IMR-90 (cell line): ENCODE results near the gene SPATC1L.

Source experiments
- BHLHE40 ChIP-seq: fragments of 150-350 bp; IDR thresholded peaks from 2 replicates; pipeline ENCODE4 v1.6.1; 2016; ENCODE audit warnings: mild to moderate bottlenecking, low read depth, low read length
- CEBPB ChIP-seq: IDR thresholded peaks from 2 replicates; pipeline ENCODE4 v1.6.1; 2012; ENCODE audit warnings: low read depth, low read length, improper control_type of control experiment
- ELK1 ChIP-seq: fragments of 150-350 bp; IDR thresholded peaks from 2 replicates; pipeline ENCODE4 v1.6.1; 2016; ENCODE audit warnings: low read depth, mild to moderate bottlenecking, low read length, moderate library complexity, borderline replicate concordance
- MAFK ChIP-seq: IDR thresholded peaks from 2 replicates; pipeline ENCODE4 v1.6.1; 2012; ENCODE audit warnings: low read depth, low read length, improper control_type of control experiment
- MAZ ChIP-seq: IDR thresholded peaks from 2 replicates; pipeline ENCODE4 v1.6.1; 2012; ENCODE audit warnings: low read depth, mild to moderate bottlenecking, low read length, improper control_type of control experiment, moderate library complexity, borderline replicate concordance
- MXI1 ChIP-seq: IDR thresholded peaks from 2 replicates; pipeline ENCODE4 v1.6.1; 2012; ENCODE audit warnings: low read depth, mild to moderate bottlenecking, low read length, moderate library complexity, borderline replicate concordance
- POLR2A ChIP-seq: IDR thresholded peaks from 2 replicates; pipeline ENCODE4 v1.6.1; 2012; ENCODE audit warnings: mild to moderate bottlenecking, low read depth, low read length
- RAD21 ChIP-seq: IDR thresholded peaks from 2 replicates; pipeline ENCODE4 v1.6.1; 2012; ENCODE audit warnings: low read length, improper control_type of control experiment
- RCOR1 ChIP-seq: IDR thresholded peaks from 2 replicates; pipeline ENCODE4 v1.6.1; 2012; ENCODE audit warnings: mild to moderate bottlenecking, low read length, improper control_type of control experiment; ENCODE audit not compliant: insufficient replicate concordance
- RFX5 ChIP-seq: IDR thresholded peaks from 2 replicates; pipeline ENCODE4 v1.8.0; 2012; ENCODE audit warnings: low read depth, mild to moderate bottlenecking, low read length, moderate library complexity
- SMC3 ChIP-seq: fragments of 150-350 bp; IDR thresholded peaks from 2 replicates; pipeline ENCODE4 v1.6.1; 2016; ENCODE audit warnings: low read depth, mild to moderate bottlenecking, antibody characterized with exemption, low read length, moderate library complexity
- USF2 ChIP-seq: fragments of 150-350 bp; IDR thresholded peaks from 2 replicates; pipeline ENCODE4 v1.6.1; 2017; ENCODE audit warnings: mild to moderate bottlenecking, antibody characterized with exemption, low read length, low read depth
- TF ChIP-seq, protein P1 (sequence below): conservative IDR thresholded peaks from 2 replicates; pipeline ENCODE4 v1.5.1; 2012; ENCODE audit warnings: mild to moderate bottlenecking, low read depth, low read length, improper control_type of control experiment

- TF ChIP-seq SMC3 (no peak), RAD21 (no peak), MAFK (no peak), POLR2A (no peak), MAZ (no peak), MXI1 (no peak), CEBPB (no peak), RCOR1 (no peak), RFX5 (no peak), BHLHE40 (no peak), ELK1 (no peak), USF2 (no peak)
- TF ChIP-seq, protein P1, sequence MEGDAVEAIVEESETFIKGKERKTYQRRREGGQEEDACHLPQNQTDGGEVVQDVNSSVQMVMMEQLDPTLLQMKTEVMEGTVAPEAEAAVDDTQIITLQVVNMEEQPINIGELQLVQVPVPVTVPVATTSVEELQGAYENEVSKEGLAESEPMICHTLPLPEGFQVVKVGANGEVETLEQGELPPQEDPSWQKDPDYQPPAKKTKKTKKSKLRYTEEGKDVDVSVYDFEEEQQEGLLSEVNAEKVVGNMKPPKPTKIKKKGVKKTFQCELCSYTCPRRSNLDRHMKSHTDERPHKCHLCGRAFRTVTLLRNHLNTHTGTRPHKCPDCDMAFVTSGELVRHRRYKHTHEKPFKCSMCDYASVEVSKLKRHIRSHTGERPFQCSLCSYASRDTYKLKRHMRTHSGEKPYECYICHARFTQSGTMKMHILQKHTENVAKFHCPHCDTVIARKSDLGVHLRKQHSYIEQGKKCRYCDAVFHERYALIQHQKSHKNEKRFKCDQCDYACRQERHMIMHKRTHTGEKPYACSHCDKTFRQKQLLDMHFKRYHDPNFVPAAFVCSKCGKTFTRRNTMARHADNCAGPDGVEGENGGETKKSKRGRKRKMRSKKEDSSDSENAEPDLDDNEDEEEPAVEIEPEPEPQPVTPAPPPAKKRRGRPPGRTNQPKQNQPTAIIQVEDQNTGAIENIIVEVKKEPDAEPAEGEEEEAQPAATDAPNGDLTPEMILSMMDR, result no peak
Observed at GRCh38 chr21:46120301-46121285, 63.7 kb downstream of the SPATC1L start.
